Liver (tissue), 9 donors: Measurements from ENCODE around the gene MYOF. TPM values are rescaled to one million over a fixed set of nuclear protein-coding genes. Genes with fewer than 3 reads are reported as not detected.

ENCODE experiments used
- DNase-seq: peaks from one replicate; pipeline ENCODE4 v3.0.0-alpha.2; 2017; ENCODE audit warnings: low spot score
- H3K27ac ChIP-seq, 2 donors: one replicate each; pipeline ENCODE4 v1.7.0; 2013; ENCODE audit warnings: inconsistent platforms in 2 of 2, low read length in 2 of 2, control low read depth in 1 of 2, low read depth in 1 of 2, mild to moderate bottlenecking in 1 of 2
- H3K27me3 ChIP-seq, 4 donors: one replicate each; pipeline versions ENCODE4 v1.6.1 to v1.7.0; 2013; ENCODE audit warnings: low read length in 3 of 4, inconsistent platforms in 1 of 4, mild to moderate bottlenecking in 1 of 4, moderate library complexity in 1 of 4; ENCODE audit not compliant: control insufficient read depth in 4 of 4, insufficient read depth in 4 of 4
- H3K36me3 ChIP-seq, 4 donors: one replicate each; pipeline versions ENCODE4 v1.6.1 to v1.7.0; 2013; ENCODE audit warnings: low read length in 3 of 4, mild to moderate bottlenecking in 3 of 4, low read depth in 1 of 4, moderate library complexity in 1 of 4; ENCODE audit not compliant: control insufficient read depth in 4 of 4, insufficient read depth in 3 of 4
- H3K4me1 ChIP-seq, 4 donors: one replicate each; pipeline versions ENCODE4 v1.6.1 to v1.7.0; 2013; ENCODE audit warnings: low read length in 3 of 4, mild to moderate bottlenecking in 3 of 4, moderate library complexity in 1 of 4; ENCODE audit not compliant: control insufficient read depth in 4 of 4, insufficient read depth in 4 of 4
- H3K4me3 ChIP-seq, 3 donors: one replicate each; pipeline versions ENCODE4 v1.6.1 to v1.7.0; 2013; ENCODE audit warnings: low read length in 3 of 3, control low read depth in 1 of 3, low read depth in 1 of 3, mild to moderate bottlenecking in 1 of 3
- H3K9ac ChIP-seq, 2 donors: one replicate each; pipeline ENCODE4 v1.7.0; 2013; ENCODE audit warnings: low read length in 2 of 2, mild to moderate bottlenecking in 2 of 2, moderate library complexity in 2 of 2, control low read depth in 1 of 2, low read depth in 1 of 2
- H3K9me3 ChIP-seq, 4 donors: one replicate each; pipeline versions ENCODE4 v1.6.1 to v1.7.0; 2013; ENCODE audit warnings: low read length in 3 of 4; ENCODE audit not compliant: control insufficient read depth in 4 of 4
- EGR1 ChIP-seq, 2 donors: IDR thresholded peaks; 2 replicates each; pipeline ENCODE4 v1.6.1; 2016 to 2018; ENCODE audit warnings: antibody characterized with exemption in 2 of 2, low read depth in 2 of 2
- FOXA1 ChIP-seq: IDR thresholded peaks from 2 replicates; pipeline ENCODE4 v1.6.1; 2016; ENCODE audit warnings: antibody characterized with exemption
- GABPA ChIP-seq, 2 donors: IDR thresholded peaks in 1 of 2; conservative IDR thresholded peaks in 1 of 2; 2 replicates each; pipeline ENCODE4 v1.6.1; 2016; ENCODE audit warnings: antibody characterized with exemption in 2 of 2, mild to moderate bottlenecking in 1 of 2, moderate library complexity in 1 of 2
- HNF4A ChIP-seq, 2 donors: conservative IDR thresholded peaks; 2 replicates each; pipeline ENCODE4 v1.6.1; 2016; ENCODE audit warnings: antibody characterized with exemption in 2 of 2, mild to moderate bottlenecking in 2 of 2
- HNF4G ChIP-seq: IDR thresholded peaks from 2 replicates; pipeline ENCODE4 v1.6.1; 2016; ENCODE audit warnings: antibody characterized with exemption
- JUND ChIP-seq, 2 donors: IDR thresholded peaks; 2 replicates each; pipeline ENCODE4 v1.6.1; 2016; ENCODE audit warnings: antibody characterized with exemption in 2 of 2
- NR2F2 ChIP-seq: IDR thresholded peaks from 2 replicates; pipeline ENCODE4 v1.6.1; 2016; ENCODE audit warnings: antibody characterized with exemption
- RAD21 ChIP-seq, 2 donors: IDR thresholded peaks; 2 replicates each; pipeline ENCODE4 v1.6.1; 2016; ENCODE audit warnings: antibody characterized with exemption in 2 of 2, mild to moderate bottlenecking in 2 of 2
- RXRA ChIP-seq, 2 donors: IDR thresholded peaks; 2 replicates each; pipeline ENCODE4 v1.6.1; 2017 to 2018; ENCODE audit warnings: antibody characterized with exemption in 2 of 2, mild to moderate bottlenecking in 1 of 2
- SP1 ChIP-seq: IDR thresholded peaks from 2 replicates; pipeline ENCODE4 v1.6.1; 2018; ENCODE audit warnings: antibody characterized with exemption, mild to moderate bottlenecking
- TAF1 ChIP-seq: conservative IDR thresholded peaks from 2 replicates; pipeline ENCODE4 v1.6.1; 2016; ENCODE audit warnings: antibody characterized with exemption, mild to moderate bottlenecking
- YY1 ChIP-seq: IDR thresholded peaks from 2 replicates; pipeline ENCODE4 v1.6.1; 2016; ENCODE audit warnings: antibody characterized with exemption, mild to moderate bottlenecking
- WGBS: extraction: QIAGEN DNeasy Blood & Tissue Kit; methylation state at CpG from one replicate; pipeline ENCODE4 v1.1.7; 2013; 5-methylcytosine and 5-hydroxymethylcytosine counted together
- polyA plus RNA-seq, 2 donors: library from polyadenylated mRNA; stranded (reverse) in 1 of 2; unstranded in 1 of 2; fragments of 200-250 nt in 1 of 2; fragments of >200 nt in 1 of 2; fragmentation: Nextera tagmentation in 1 of 2; extraction: Ambion mirVana in 1 of 2; gene quantifications; one replicate each; pipeline versions ENCODE4 v1.2.1 to v1.2.3, GENCODE V29; 2013 to 2015
- total RNA-seq, 2 donors: library from RNA; depleted of rRNA; stranded (reverse); fragments of >200 nt; gene quantifications; one replicate each; pipeline ENCODE4 v1.2.3, GENCODE V29; 2014
- TF ChIP-seq, protein P1 (sequence below): IDR thresholded peaks from 2 replicates; pipeline ENCODE4 v1.6.1; 2016; ENCODE audit warnings: antibody characterized with exemption
- TF ChIP-seq, protein P2 (sequence below): IDR thresholded peaks from 2 replicates; pipeline ENCODE4 v1.6.1; 2016; ENCODE audit warnings: antibody characterized with exemption, mild to moderate bottlenecking
- TF ChIP-seq, protein P3 (sequence below): fragments of 150-350 bp; IDR thresholded peaks from 2 replicates; pipeline ENCODE4 v1.5.1; 2017; ENCODE audit warnings: improper control_type of control experiment, low read depth, low read length; ENCODE audit not compliant: missing input control
- TF ChIP-seq, protein P4 (sequence below): IDR thresholded peaks from 2 replicates; pipeline ENCODE4 v1.6.1; 2016; ENCODE audit warnings: antibody characterized with exemption
- donor health status: healthy.
- donor health status: healthy.
- donor health status: healthy.
- donor health status: healthy.
- donor health status: healthy.

MYOF gene
- total and polyA plus RNA-seq, 4 donors, result 0.89 to 5.7 (median 3.2) TPM

DNA sequence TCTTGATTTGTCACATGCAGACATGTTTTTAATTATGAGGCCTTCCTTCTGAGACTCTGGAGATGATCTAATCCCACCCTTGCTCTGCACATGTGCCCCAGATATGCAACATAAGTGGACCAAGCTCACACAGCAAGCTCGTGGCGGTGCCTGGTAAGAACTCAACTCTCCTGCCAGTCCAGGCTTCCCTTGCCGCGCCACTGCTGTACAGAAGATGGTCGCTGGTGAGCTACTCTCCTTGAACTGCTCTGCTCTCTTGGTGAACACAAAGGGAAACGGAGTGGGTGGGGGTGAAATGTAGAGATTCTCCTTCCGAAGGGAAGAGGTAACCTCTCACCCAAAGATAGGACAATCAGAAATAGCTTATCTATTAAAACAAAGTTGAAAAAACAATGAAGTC, 25.7 kb downstream of the MYOF start:
- H3K4me3 ChIP-seq, result no peak overlapping the region
- H3K27me3 ChIP-seq, result no peaks in the 10 kb centered on the region
- no peaks in the 10 kb centered on the region for H3K9me3 ChIP-seq
- WGBS, result 86% methylated on average over 7 of the region's 7 CpGs
- H3K4me1 ChIP-seq, result peaks cover 0 to 6% (median 2%) of the 10 kb centered on the region in 4 donors
- H3K9ac ChIP-seq, result no peak overlapping the region
- TF ChIP-seq RAD21 (IDR thresholded peaks at IDR 0.05) (no peak), JUND (IDR thresholded peaks at IDR 0.05) (no peak), GABPA (IDR thresholded peaks at IDR 0.05 in 1 of 2, conservative IDR thresholded peaks at IDR 0.05 in 1 of 2) (no peak), FOXA1 (no peak), NR2F2 (no peak), RXRA (IDR thresholded peaks at IDR 0.05) (no peak), HNF4G (no peak)
- TF ChIP-seq, protein P1, sequence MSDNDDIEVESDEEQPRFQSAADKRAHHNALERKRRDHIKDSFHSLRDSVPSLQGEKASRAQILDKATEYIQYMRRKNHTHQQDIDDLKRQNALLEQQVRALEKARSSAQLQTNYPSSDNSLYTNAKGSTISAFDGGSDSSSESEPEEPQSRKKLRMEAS, result no peak
- TF ChIP-seq, protein P2, sequence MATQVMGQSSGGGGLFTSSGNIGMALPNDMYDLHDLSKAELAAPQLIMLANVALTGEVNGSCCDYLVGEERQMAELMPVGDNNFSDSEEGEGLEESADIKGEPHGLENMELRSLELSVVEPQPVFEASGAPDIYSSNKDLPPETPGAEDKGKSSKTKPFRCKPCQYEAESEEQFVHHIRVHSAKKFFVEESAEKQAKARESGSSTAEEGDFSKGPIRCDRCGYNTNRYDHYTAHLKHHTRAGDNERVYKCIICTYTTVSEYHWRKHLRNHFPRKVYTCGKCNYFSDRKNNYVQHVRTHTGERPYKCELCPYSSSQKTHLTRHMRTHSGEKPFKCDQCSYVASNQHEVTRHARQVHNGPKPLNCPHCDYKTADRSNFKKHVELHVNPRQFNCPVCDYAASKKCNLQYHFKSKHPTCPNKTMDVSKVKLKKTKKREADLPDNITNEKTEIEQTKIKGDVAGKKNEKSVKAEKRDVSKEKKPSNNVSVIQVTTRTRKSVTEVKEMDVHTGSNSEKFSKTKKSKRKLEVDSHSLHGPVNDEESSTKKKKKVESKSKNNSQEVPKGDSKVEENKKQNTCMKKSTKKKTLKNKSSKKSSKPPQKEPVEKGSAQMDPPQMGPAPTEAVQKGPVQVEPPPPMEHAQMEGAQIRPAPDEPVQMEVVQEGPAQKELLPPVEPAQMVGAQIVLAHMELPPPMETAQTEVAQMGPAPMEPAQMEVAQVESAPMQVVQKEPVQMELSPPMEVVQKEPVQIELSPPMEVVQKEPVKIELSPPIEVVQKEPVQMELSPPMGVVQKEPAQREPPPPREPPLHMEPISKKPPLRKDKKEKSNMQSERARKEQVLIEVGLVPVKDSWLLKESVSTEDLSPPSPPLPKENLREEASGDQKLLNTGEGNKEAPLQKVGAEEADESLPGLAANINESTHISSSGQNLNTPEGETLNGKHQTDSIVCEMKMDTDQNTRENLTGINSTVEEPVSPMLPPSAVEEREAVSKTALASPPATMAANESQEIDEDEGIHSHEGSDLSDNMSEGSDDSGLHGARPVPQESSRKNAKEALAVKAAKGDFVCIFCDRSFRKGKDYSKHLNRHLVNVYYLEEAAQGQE, result no peak
- TF ChIP-seq, protein P3, sequence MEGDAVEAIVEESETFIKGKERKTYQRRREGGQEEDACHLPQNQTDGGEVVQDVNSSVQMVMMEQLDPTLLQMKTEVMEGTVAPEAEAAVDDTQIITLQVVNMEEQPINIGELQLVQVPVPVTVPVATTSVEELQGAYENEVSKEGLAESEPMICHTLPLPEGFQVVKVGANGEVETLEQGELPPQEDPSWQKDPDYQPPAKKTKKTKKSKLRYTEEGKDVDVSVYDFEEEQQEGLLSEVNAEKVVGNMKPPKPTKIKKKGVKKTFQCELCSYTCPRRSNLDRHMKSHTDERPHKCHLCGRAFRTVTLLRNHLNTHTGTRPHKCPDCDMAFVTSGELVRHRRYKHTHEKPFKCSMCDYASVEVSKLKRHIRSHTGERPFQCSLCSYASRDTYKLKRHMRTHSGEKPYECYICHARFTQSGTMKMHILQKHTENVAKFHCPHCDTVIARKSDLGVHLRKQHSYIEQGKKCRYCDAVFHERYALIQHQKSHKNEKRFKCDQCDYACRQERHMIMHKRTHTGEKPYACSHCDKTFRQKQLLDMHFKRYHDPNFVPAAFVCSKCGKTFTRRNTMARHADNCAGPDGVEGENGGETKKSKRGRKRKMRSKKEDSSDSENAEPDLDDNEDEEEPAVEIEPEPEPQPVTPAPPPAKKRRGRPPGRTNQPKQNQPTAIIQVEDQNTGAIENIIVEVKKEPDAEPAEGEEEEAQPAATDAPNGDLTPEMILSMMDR, result no peak
- TF ChIP-seq, protein P4, sequence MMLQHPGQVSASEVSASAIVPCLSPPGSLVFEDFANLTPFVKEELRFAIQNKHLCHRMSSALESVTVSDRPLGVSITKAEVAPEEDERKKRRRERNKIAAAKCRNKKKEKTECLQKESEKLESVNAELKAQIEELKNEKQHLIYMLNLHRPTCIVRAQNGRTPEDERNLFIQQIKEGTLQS, result no peak
- no peak overlapping the region for H3K27ac ChIP-seq
- DNase-seq, result no peak
- no peaks in the 10 kb centered on the region for H3K36me3 ChIP-seq

DNA sequence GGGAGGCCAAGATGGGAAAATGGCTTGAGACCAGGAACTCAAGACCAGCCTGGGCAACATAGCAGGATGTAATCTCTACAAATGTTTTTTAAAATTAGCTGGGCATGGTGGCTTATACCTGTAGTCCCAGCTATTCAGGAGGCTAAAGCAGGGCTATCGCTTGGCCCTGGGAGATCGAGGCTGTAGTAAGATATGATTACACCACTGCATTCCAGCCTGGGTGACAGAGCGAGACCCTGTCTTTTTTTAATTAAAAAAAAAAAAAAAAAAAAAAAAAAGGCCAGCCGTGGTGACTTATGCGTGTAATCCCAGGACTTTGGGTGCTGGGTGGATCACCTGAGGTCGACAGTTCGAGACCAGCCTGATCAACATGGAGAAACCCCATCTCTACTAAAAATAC, 27.4 kb downstream of the MYOF start:
- no peak for DNase-seq
- H3K27ac ChIP-seq, result no peak overlapping the region
- no peaks in the 10 kb centered on the region for H3K27me3 ChIP-seq
- no peaks in the 10 kb centered on the region for H3K36me3 ChIP-seq
- H3K4me1 ChIP-seq, result peaks cover 0 to 9% (median 3%) of the 10 kb centered on the region in 4 donors
- H3K4me3 ChIP-seq, result no peak overlapping the region
- 96% methylated on average over 7 of the region's 7 CpGs for WGBS
- H3K9me3 ChIP-seq, result no peaks in the 10 kb centered on the region
- H3K9ac ChIP-seq, result no peak overlapping the region
- TF ChIP-seq, protein P4, result no peak
- TF ChIP-seq YY1, result no peak
- TF ChIP-seq, protein P2, result no peak
- TF ChIP-seq, protein P3, result no peak
- TF ChIP-seq NR2F2, result no peak
- TF ChIP-seq EGR1 (IDR thresholded peaks at IDR 0.05; ENCODE audit: low read depth in 2 of 2), result no peak
- no peak for TF ChIP-seq HNF4A (conservative IDR thresholded peaks at IDR 0.05)
- TF ChIP-seq JUND (IDR thresholded peaks at IDR 0.05), result no peak
- TF ChIP-seq FOXA1, result no peak
- TF ChIP-seq GABPA (IDR thresholded peaks at IDR 0.05 in 1 of 2, conservative IDR thresholded peaks at IDR 0.05 in 1 of 2), result no peak
- TF ChIP-seq TAF1, result no peak
- TF ChIP-seq HNF4G, result no peak
- no peak for TF ChIP-seq SP1
- no peak for TF ChIP-seq RAD21 (IDR thresholded peaks at IDR 0.05)
- TF ChIP-seq, protein P1, result no peak
- TF ChIP-seq RXRA (IDR thresholded peaks at IDR 0.05), result no peak
